Prostate gland (tissue), 2 donors: Measurements from ENCODE around the gene AS3MT. TPM values are rescaled to one million over a fixed set of nuclear protein-coding genes. Genes with fewer than 3 reads are reported as not detected.
"Not testable (repeated sequence)": the region's sequence is repeated elsewhere in the genome, so short reads cannot be mapped to it uniquely, and the experiment has no call there.

Experiments
- DNase-seq: peaks from one replicate; pipeline ENCODE4 v3.0.0-alpha.2; 2019; ENCODE audit warnings: low spot score
- H3K27ac ChIP-seq, 2 donors: fragments of 200-600 bp; sonication (generic); 2 replicates each; pipeline ENCODE4 v1.5.1; 2017 to 2019
- H3K27me3 ChIP-seq: fragments of 200-600 bp; sonication (generic); replicated peaks from 2 replicates; pipeline ENCODE4 v1.5.1; 2019; ENCODE audit not compliant: insufficient read depth
- H3K36me3 ChIP-seq, 2 donors: fragments of 200-600 bp; sonication (generic); 1 replicate in 1 of 2; 2 replicates in 1 of 2; pipeline versions ENCODE4 v1.5.1 to v1.8.1; 2017 to 2019
- H3K4me1 ChIP-seq: fragments of 200-600 bp; sonication (generic); replicated peaks from 2 replicates; pipeline ENCODE4 v1.5.1; 2019
- H3K4me3 ChIP-seq, 2 donors: fragments of 200-600 bp; sonication (generic); 2 replicates each; pipeline ENCODE4 v1.5.1; 2017 to 2019
- H3K9me3 ChIP-seq: fragments of 200-600 bp; sonication (generic); 2 replicates; pipeline ENCODE4 v1.5.1; 2017
- CTCF ChIP-seq, 4 experiments: fragments of 200-600 bp in 2 of 4; fragments of 450-650 bp in 2 of 4; sonication (generic) in 2 of 4; IDR thresholded peaks; 1 replicate in 3 of 4; 2 replicates in 1 of 4; pipeline ENCODE4 v1.5.1; 2016 to 2019; ENCODE audit warnings: antibody characterized with exemption in 4 of 4, mild to moderate bottlenecking in 2 of 4, moderate library complexity in 2 of 4
- POLR2A ChIP-seq: fragments of 450-650 bp; IDR thresholded peaks from one replicate; pipeline ENCODE4 v1.6.1; 2016; ENCODE audit warnings: antibody characterized with exemption, mild to moderate bottlenecking
- POLR2AphosphoS5 ChIP-seq: sonication (generic); formaldehyde crosslinking; IDR thresholded peaks from one replicate; pipeline ENCODE4 v1.6.1; 2017; ENCODE audit warnings: antibody characterized with exemption
- WGBS: methylation state at CpG from one replicate; pipeline ENCODE4 v1.1.5; 2018; 5-methylcytosine and 5-hydroxymethylcytosine counted together
- intact Hi-C: fragments of 100-400 bp; cut with DNase I; formaldehyde crosslinking; loops from one replicate; pipeline ENCODE4 v1.14.2; 2022
- total RNA-seq, 2 donors: library from RNA; depleted of rRNA; stranded (reverse); fragments of >200 nt; gene quantifications; one replicate each; pipeline ENCODE4 v1.1.0, GENCODE V29; 2016

Gene AS3MT
- total RNA-seq, 2 donors from 2014 or later: 8.4 to 17.4 TPM

- no peaks in the 10 kb centered on the region for H3K36me3 ChIP-seq
- 79% methylated on average over 12 of the region's 12 CpGs for WGBS
- intact Hi-C loops: no loop called here
Observed at GRCh38 chr10:102927311-102928010, 58.2 kb downstream of the AS3MT start.

GRCh38 chr10:102928442-102928841, 59.2 kb downstream of the AS3MT start:
- WGBS: 97% methylated on average over 5 of the region's 5 CpGs
- intact Hi-C loops: not testable (repeated sequence)

More at GRCh38 chr10:102927311-102928010, 58.2 kb downstream of the AS3MT start:
- Histone ChIP-seq H3K9me3 (no peaks in the 10 kb centered on the region), H3K27me3 (no peaks in the 10 kb centered on the region), H3K27ac (no peak overlapping the region), H3K4me3 (no peak overlapping the region), H3K4me1 (no peaks in the 10 kb centered on the region)
- DNase-seq: no peak
- TF ChIP-seq POLR2AphosphoS5: no peak
- no peak for TF ChIP-seq CTCF (IDR thresholded peaks at IDR 0.05)
- TF ChIP-seq POLR2A: no peak

GRCh38 chr10:102930720-102931119, 61.5 kb downstream of the AS3MT start:
- Histone ChIP-seq H3K9me3 (no peaks in the 10 kb centered on the region), H3K27ac (no peak overlapping the region), H3K4me3 (no peak overlapping the region), H3K36me3 (no peaks in the 10 kb centered on the region), H3K27me3 (no peaks in the 10 kb centered on the region), H3K4me1 (no peaks in the 10 kb centered on the region)
- intact Hi-C loops: no loop called here
- WGBS: 96% methylated on average over 2 of the region's 2 CpGs
- no peak for DNase-seq
- TF ChIP-seq CTCF (IDR thresholded peaks at IDR 0.05): no peak
- TF ChIP-seq POLR2A: no peak
- no peak for TF ChIP-seq POLR2AphosphoS5

More at GRCh38 chr10:102928442-102928841, 59.2 kb downstream of the AS3MT start:
- not testable (repeated sequence) for H3K36me3 ChIP-seq, H3K4me1 ChIP-seq, H3K9me3 ChIP-seq, H3K27ac ChIP-seq, H3K27me3 ChIP-seq, H3K4me3 ChIP-seq, DNase-seq

- DNase-seq: no peak
- Histone ChIP-seq H3K36me3 (no peaks in the 10 kb centered on the region), H3K9me3 (no peaks in the 10 kb centered on the region), H3K4me3 (no peak overlapping the region), H3K4me1 (no peaks in the 10 kb centered on the region), H3K27me3 (no peaks in the 10 kb centered on the region), H3K27ac (no peak overlapping the region)
- WGBS: 92% methylated on average over 5 of the region's 5 CpGs
- intact Hi-C loops: no loop called here
- TF ChIP-seq POLR2AphosphoS5 (no peak), CTCF (IDR thresholded peaks at IDR 0.05) (no peak), POLR2A (no peak)
Observed at GRCh38 chr10:102931643-102932042, 62.4 kb downstream of the AS3MT start.

GRCh38 chr10:102935505-102935904, 66.2 kb downstream of the AS3MT start:
- DNase-seq: no peak
- Histone ChIP-seq H3K27me3 (no peaks in the 10 kb centered on the region), H3K36me3 (no peaks in the 10 kb centered on the region), H3K4me3 (no peak overlapping the region), H3K9me3 (no peaks in the 10 kb centered on the region), H3K4me1 (no peaks in the 10 kb centered on the region), H3K27ac (no peak overlapping the region)
- intact Hi-C loops: no loop called here
- TF ChIP-seq POLR2A (no peak), POLR2AphosphoS5 (no peak), CTCF (IDR thresholded peaks at IDR 0.05) (no peak)
- WGBS: 96% methylated on average over 4 of the region's 4 CpGs
